PC-3 (cell line): ENCODE results near the gene TMEM273.
A peak's percentile ranks its signal among the peaks of the same experiment; 100 is the strongest.

ENCODE experiments used
- CTCF ChIP-seq: fragments of 300-600 bp; sonication (generic); conservative IDR thresholded peaks from 2 replicates; pipeline ENCODE4 v1.5.1; 2017; ENCODE audit warnings: antibody characterized with exemption, low read depth, mild to moderate bottlenecking, low read length
- EZH2 ChIP-seq: fragments of 300-600 bp; sonication (generic); IDR thresholded peaks from one replicate; pipeline ENCODE4 v1.6.1; 2017; ENCODE audit warnings: antibody characterized with exemption, mild to moderate bottlenecking, low read length; ENCODE audit not compliant: unreplicated experiment

- TF ChIP-seq EZH2 (peak; percentile 32), CTCF (no peak)
Observed at GRCh38 chr10:49153115-49153514, 35.1 kb downstream of the TMEM273 start.
